Neuronal stem cell (in vitro differentiated cells): Measurements from ENCODE around the gene CARD8.
A peak's percentile ranks its signal among the peaks of the same experiment; 100 is the strongest.
"Not testable (repeated sequence)": the region's sequence is repeated elsewhere in the genome, so short reads cannot be mapped to it uniquely, and the experiment has no call there.

ENCODE experiments used
- DNase-seq: peaks from one replicate; pipeline ENCODE4 v3.0.0-alpha.2; 2013; ENCODE audit warnings: low spot score
- H2AFZ ChIP-seq: one replicate; pipeline ENCODE4 v1.6.1; 2013; ENCODE audit warnings: mild to moderate bottlenecking, low read length, inconsistent platforms
- H2AK5ac ChIP-seq: 2 replicates; pipeline ENCODE4 v1.6.1; 2013; ENCODE audit warnings: low read depth, mild to moderate bottlenecking, inconsistent platforms, low read length, moderate library complexity, mixed read lengths
- H2BK120ac ChIP-seq: 2 replicates; pipeline ENCODE4 v1.6.1; 2013; ENCODE audit warnings: low read depth, mild to moderate bottlenecking, inconsistent platforms, low read length, moderate library complexity, mixed read lengths
- H2BK12ac ChIP-seq: one replicate; pipeline ENCODE4 v1.6.1; 2013; ENCODE audit warnings: low read length, inconsistent platforms
- H2BK15ac ChIP-seq: 2 replicates; pipeline ENCODE4 v1.6.1; 2013; ENCODE audit warnings: mild to moderate bottlenecking, low read length, inconsistent platforms, mixed read lengths
- H2BK5ac ChIP-seq: one replicate; pipeline ENCODE4 v1.6.1; 2013; ENCODE audit warnings: inconsistent platforms, mild to moderate bottlenecking, low read length, moderate library complexity
- H3K14ac ChIP-seq: one replicate; pipeline ENCODE4 v1.6.1; 2013; ENCODE audit warnings: low read length, inconsistent platforms
- H3K18ac ChIP-seq: 2 replicates; pipeline ENCODE4 v1.6.1; 2013; ENCODE audit warnings: low read length, inconsistent platforms
- H3K23ac ChIP-seq: 2 replicates; pipeline ENCODE4 v1.6.1; 2013; ENCODE audit warnings: low read depth, mild to moderate bottlenecking, mixed read lengths, low read length, inconsistent platforms; ENCODE audit not compliant: poor library complexity
- H3K27ac ChIP-seq: replicated peaks from 3 replicates; pipeline ENCODE4 v1.5.1; 2013; ENCODE audit warnings: low read length, inconsistent platforms
- H3K27me3 ChIP-seq, 3 experiments: 2 replicates each; pipeline ENCODE4 v1.6.1; 2013; ENCODE audit warnings: low read length in 3 of 3, mild to moderate bottlenecking in 2 of 3, inconsistent platforms in 1 of 3, low read depth in 1 of 3, mixed read lengths in 1 of 3, moderate library complexity in 1 of 3; ENCODE audit not compliant: control insufficient read depth in 3 of 3, insufficient read depth in 3 of 3
- H3K36me3 ChIP-seq, 2 donors: replicated peaks in 1 of 2; 2 replicates each; pipeline ENCODE4 v1.6.1; 2013; ENCODE audit warnings: low read length in 2 of 2; ENCODE audit not compliant: control insufficient read depth in 2 of 2, insufficient read depth in 2 of 2
- H3K4ac ChIP-seq: 2 replicates; pipeline ENCODE4 v1.6.1; 2013; ENCODE audit warnings: inconsistent platforms, mild to moderate bottlenecking, low read length, moderate library complexity
- H3K4me1 ChIP-seq, 2 donors: 1 replicate in 1 of 2; 2 replicates in 1 of 2; pipeline ENCODE4 v1.6.1; 2013; ENCODE audit warnings: low read length in 2 of 2, low read depth in 1 of 2; ENCODE audit not compliant: control insufficient read depth in 2 of 2, insufficient read depth in 1 of 2
- H3K4me2 ChIP-seq: one replicate; pipeline ENCODE4 v1.6.1; 2013; ENCODE audit warnings: mild to moderate bottlenecking, low read length, inconsistent platforms; ENCODE audit not compliant: insufficient read depth, poor library complexity, severe bottlenecking
- H3K4me3 ChIP-seq, 2 donors: 2 replicates each; pipeline ENCODE4 v1.5.1; 2013; ENCODE audit warnings: low read length in 2 of 2, mild to moderate bottlenecking in 2 of 2, inconsistent platforms in 1 of 2, moderate library complexity in 1 of 2
- H3K79me1 ChIP-seq: one replicate; pipeline ENCODE4 v1.6.1; 2013; ENCODE audit warnings: low read depth, mild to moderate bottlenecking, inconsistent platforms, low read length, moderate library complexity
- H3K9ac ChIP-seq: one replicate; pipeline ENCODE4 v1.6.1; 2013; ENCODE audit warnings: mild to moderate bottlenecking, low read depth, low read length, inconsistent platforms; ENCODE audit not compliant: poor library complexity
- H3K9me3 ChIP-seq, 2 donors: replicated peaks in 1 of 2; 2 replicates each; pipeline versions ENCODE3 to v1.6.1; 2013; ENCODE audit warnings: low read length in 2 of 2, mild to moderate bottlenecking in 2 of 2, inconsistent platforms in 1 of 2, low read depth in 1 of 2, mixed read lengths in 1 of 2, moderate library complexity in 1 of 2; ENCODE audit not compliant: control insufficient read depth in 2 of 2, insufficient read depth in 1 of 2
- H4K8ac ChIP-seq: one replicate; pipeline ENCODE4 v1.6.1; 2013; ENCODE audit warnings: low read depth, mild to moderate bottlenecking, inconsistent platforms, low read length, moderate library complexity
- H4K91ac ChIP-seq: one replicate; pipeline ENCODE4 v1.6.1; 2013; ENCODE audit warnings: low read length, low read depth, mild to moderate bottlenecking, inconsistent platforms; ENCODE audit not compliant: poor library complexity
- WGBS, 2 donors: extraction: QIAGEN DNeasy Blood & Tissue Kit; methylation state at CpG; one replicate each; pipeline ENCODE4 v1.1.7; 2013; ENCODE audit warnings: missing lambda C conversion rate in 2 of 2, mixed read lengths in 1 of 2; ENCODE audit not compliant: insufficient read length in 2 of 2, insufficient replicate concordance in 1 of 2; ENCODE audit errors: extremely low coverage in 2 of 2; 5-methylcytosine and 5-hydroxymethylcytosine counted together

The CARD8 gene

DNA sequence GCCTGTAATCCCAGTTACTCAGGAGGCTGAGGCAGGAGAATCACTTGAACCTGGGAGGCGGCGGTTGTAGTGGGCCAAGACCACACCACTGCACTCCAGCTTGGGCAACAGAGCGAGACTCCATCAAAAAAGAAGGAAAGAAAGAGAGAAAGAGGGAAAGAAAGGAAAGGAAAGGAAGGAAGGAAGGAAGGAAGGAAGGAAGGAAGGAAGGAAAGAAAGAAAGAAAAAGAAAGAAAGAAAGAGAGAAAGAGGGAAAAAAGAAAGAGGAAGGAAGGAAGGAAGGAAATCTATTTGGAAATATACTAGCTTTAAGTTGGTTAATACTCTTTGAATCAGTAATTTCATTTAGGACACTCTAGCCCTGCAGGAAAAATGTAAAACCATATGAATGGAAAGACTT lies 34.9 kb downstream of the CARD8 start:
- not testable (repeated sequence) for H3K23ac ChIP-seq, H3K4me1 ChIP-seq, H3K4me3 ChIP-seq, H2AFZ ChIP-seq, DNase-seq, H4K8ac ChIP-seq, H3K27ac ChIP-seq, H4K91ac ChIP-seq, H2AK5ac ChIP-seq, H3K4me2 ChIP-seq, H2BK15ac ChIP-seq, H2BK120ac ChIP-seq, H3K9ac ChIP-seq, H2BK5ac ChIP-seq, H2BK12ac ChIP-seq, H3K27me3 ChIP-seq, H3K4ac ChIP-seq, H3K18ac ChIP-seq, H3K79me1 ChIP-seq, H3K9me3 ChIP-seq, H3K14ac ChIP-seq
- H3K36me3 ChIP-seq: peaks cover 4 to 74% of the 10 kb centered on the region in 2 donors
- WGBS, 2 donors: no CpG with 5 or more reads among the region's 3 CpGs

DNA sequence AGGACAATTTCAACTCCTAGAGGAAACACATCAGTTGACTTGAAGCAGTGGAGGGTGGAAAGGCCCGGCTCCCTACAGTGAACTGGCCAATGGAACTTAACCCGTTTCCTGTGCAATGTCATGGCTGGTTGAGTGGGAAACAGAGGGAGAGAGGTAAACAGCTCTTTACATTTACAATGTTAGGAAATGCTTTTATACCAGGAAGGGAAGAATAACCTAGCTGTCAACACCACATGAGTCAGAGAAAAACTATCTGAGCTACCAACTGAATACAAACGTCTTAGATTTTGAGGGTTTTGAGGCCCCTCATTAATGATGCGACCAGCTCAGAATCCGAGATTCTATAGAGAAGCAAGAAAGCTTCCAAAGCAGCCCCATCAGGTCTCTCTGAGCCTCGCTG lies 36.7 kb downstream of the CARD8 start:
- H3K4me3 ChIP-seq: no peak overlapping the region
- H3K79me1 ChIP-seq: no peaks in the 10 kb centered on the region
- no peak for DNase-seq
- WGBS, 2 donors: no CpG with 5 or more reads among the region's 6 CpGs
- H3K9ac ChIP-seq: no peak overlapping the region
- peaks cover 0 to 4% of the 10 kb centered on the region in 2 donors for H3K4me1 ChIP-seq
- no peak overlapping the region for H2BK12ac ChIP-seq
- H3K23ac ChIP-seq: no peak overlapping the region
- no peaks in the 10 kb centered on the region for H3K27me3 ChIP-seq
- H3K14ac ChIP-seq: no peak overlapping the region
- no peak overlapping the region for H4K91ac ChIP-seq
- no peak overlapping the region for H3K27ac ChIP-seq
- H2BK120ac ChIP-seq: no peak overlapping the region
- no peak overlapping the region for H4K8ac ChIP-seq
- no peaks in the 10 kb centered on the region for H3K9me3 ChIP-seq
- no peak overlapping the region for H3K18ac ChIP-seq
- H3K36me3 ChIP-seq: peaks cover 4 to 73% of the 10 kb centered on the region in 2 donors
- H2BK5ac ChIP-seq: no peak overlapping the region
- no peak overlapping the region for H2AK5ac ChIP-seq
- no peak overlapping the region for H2BK15ac ChIP-seq
- no peak overlapping the region for H3K4me2 ChIP-seq
- no peak overlapping the region for H3K4ac ChIP-seq
- H2AFZ ChIP-seq: no peak overlapping the region

DNA sequence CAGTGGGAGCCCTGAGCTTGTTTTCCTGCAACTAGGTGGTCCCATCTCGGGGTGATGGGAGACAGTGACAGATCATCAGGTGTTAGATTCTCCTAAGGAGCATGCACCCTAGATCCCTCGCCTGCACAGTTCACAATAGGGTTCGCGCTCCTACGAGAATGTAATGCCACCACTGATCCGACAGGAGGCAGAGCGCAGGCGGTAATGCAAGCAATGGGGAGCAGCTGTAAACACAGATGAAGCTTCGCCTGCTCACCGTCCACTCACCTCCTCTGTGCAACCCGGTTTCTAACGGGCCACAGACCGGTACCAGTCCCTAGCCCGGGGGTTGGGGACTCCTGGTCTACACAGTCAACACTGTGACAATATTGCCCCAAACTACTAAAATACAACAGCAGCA lies 38.8 kb downstream of the CARD8 start:
- H3K4me3 ChIP-seq: no peak overlapping the region
- H2BK120ac ChIP-seq: no peak overlapping the region
- no peak overlapping the region for H3K14ac ChIP-seq
- H3K79me1 ChIP-seq: no peaks in the 10 kb centered on the region
- H3K18ac ChIP-seq: no peak overlapping the region
- H3K27me3 ChIP-seq: no peaks in the 10 kb centered on the region
- H3K4me2 ChIP-seq: no peak overlapping the region
- H4K91ac ChIP-seq: no peak overlapping the region
- H2AFZ ChIP-seq: no peak overlapping the region
- peaks cover 2 to 81% of the 10 kb centered on the region in 2 donors for H3K36me3 ChIP-seq
- no peak overlapping the region for H3K23ac ChIP-seq
- no CpG with 5 or more reads among the region's 14 CpGs for WGBS, 2 donors
- H3K27ac ChIP-seq: no peak overlapping the region
- H3K9me3 ChIP-seq: no peaks in the 10 kb centered on the region
- H2BK5ac ChIP-seq: no peak overlapping the region
- H3K4me1 ChIP-seq: peaks cover 0 to 4% of the 10 kb centered on the region in 2 donors
- no peak overlapping the region for H3K9ac ChIP-seq
- no peak for DNase-seq
- H2AK5ac ChIP-seq: no peak overlapping the region
- no peak overlapping the region for H2BK15ac ChIP-seq
- no peak overlapping the region for H4K8ac ChIP-seq
- no peak overlapping the region for H3K4ac ChIP-seq
- no peak overlapping the region for H2BK12ac ChIP-seq

DNA sequence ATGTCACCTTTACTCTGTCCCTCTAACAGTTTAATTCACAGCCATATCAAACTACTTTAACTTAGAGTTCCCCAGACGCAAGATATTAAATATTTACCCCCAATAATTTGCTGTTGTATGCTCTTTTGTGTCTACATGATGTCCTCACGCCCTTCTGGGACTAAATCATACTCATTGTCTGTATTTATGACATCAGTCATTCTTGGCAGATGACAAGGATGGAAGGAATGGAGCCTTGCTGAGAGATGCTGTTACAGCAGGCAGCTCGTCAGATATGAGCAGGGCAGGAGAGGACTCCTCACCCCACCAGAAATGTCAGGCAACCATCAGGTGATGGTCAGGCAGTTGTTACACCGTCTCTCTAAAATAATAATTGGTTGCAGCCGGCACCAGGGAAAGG lies 41.8 kb downstream of the CARD8 start:
- H3K23ac ChIP-seq: no peak overlapping the region
- H3K27ac ChIP-seq: no peak overlapping the region
- no peak overlapping the region for H3K18ac ChIP-seq
- H3K9ac ChIP-seq: no peak overlapping the region
- H4K8ac ChIP-seq: no peak overlapping the region
- no peak overlapping the region for H3K14ac ChIP-seq
- H2AK5ac ChIP-seq: no peak overlapping the region
- no peak overlapping the region for H2BK5ac ChIP-seq
- H3K4me1 ChIP-seq: no peaks in the 10 kb centered on the region
- no peak overlapping the region for H2BK12ac ChIP-seq
- H3K4ac ChIP-seq: peak overlapping the region; percentile 27
- no peaks in the 10 kb centered on the region for H3K27me3 ChIP-seq
- peaks cover 2 to 74% of the 10 kb centered on the region in 2 donors for H3K36me3 ChIP-seq
- H2AFZ ChIP-seq: no peak overlapping the region
- H2BK15ac ChIP-seq: no peak overlapping the region
- H3K4me3 ChIP-seq: no peak overlapping the region
- no CpG with 5 or more reads among the region's 5 CpGs for WGBS, 2 donors
- H3K9me3 ChIP-seq: no peaks in the 10 kb centered on the region
- H4K91ac ChIP-seq: no peak overlapping the region
- no peak overlapping the region for H2BK120ac ChIP-seq
- H3K79me1 ChIP-seq: no peaks in the 10 kb centered on the region
- no peak overlapping the region for H3K4me2 ChIP-seq
- DNase-seq: no peak
